ENCODE results near the gene KRT85.

Gene KRT85

DNA sequence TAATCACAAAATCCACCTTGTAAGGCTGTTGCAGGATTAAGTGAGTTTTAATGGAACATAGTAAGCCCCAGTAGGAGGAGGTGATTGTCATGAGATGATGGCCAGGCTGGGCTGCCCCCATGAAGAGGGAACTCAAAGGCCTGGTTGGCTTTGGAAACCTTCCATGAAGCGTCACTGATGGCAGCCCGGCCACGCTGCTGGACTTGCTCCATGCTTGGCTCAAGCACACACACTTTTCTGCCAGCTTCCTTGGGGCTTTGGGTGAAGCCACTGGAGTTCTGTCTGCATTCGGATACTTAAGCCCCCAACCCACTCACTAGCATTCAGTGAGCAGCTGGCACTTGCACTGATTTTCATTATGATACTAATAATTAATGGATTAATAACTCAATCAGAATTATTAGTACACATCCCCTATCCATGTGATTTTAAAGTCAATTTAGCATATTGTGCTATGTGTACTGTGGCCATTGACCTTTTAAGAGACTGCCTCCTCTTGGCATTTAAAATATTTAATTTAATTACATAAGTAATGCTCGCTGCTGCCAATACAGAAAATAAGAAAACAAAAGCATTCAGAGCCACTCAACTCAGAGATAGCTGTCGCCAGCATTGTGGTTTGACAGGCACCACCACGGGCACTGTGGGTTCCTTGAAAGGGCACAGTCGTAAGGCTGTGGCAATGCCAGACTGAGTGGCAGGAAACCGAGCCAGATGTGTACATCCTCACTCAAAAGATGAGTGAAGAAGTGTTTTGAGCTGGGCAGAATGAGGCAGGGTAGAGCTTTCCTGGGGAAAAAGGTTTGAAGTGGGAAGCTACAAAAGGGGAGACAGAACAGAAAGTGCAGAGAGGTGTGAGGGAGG, 15.9 kb downstream of the KRT85 start:
- TF ChIP-seq, protein P1, sequence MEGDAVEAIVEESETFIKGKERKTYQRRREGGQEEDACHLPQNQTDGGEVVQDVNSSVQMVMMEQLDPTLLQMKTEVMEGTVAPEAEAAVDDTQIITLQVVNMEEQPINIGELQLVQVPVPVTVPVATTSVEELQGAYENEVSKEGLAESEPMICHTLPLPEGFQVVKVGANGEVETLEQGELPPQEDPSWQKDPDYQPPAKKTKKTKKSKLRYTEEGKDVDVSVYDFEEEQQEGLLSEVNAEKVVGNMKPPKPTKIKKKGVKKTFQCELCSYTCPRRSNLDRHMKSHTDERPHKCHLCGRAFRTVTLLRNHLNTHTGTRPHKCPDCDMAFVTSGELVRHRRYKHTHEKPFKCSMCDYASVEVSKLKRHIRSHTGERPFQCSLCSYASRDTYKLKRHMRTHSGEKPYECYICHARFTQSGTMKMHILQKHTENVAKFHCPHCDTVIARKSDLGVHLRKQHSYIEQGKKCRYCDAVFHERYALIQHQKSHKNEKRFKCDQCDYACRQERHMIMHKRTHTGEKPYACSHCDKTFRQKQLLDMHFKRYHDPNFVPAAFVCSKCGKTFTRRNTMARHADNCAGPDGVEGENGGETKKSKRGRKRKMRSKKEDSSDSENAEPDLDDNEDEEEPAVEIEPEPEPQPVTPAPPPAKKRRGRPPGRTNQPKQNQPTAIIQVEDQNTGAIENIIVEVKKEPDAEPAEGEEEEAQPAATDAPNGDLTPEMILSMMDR (IDR thresholded peaks at IDR 0.05; ENCODE audit: control insufficient read depth, insufficient read depth, low read depth, low read length, missing control alignments) = no peak
- no peak overlapping the region for H3K4me3 ChIP-seq (ENCODE audit: control insufficient read depth, low read depth, low read length)
- DNase-seq (ENCODE audit: low read depth) = no peak

DNA sequence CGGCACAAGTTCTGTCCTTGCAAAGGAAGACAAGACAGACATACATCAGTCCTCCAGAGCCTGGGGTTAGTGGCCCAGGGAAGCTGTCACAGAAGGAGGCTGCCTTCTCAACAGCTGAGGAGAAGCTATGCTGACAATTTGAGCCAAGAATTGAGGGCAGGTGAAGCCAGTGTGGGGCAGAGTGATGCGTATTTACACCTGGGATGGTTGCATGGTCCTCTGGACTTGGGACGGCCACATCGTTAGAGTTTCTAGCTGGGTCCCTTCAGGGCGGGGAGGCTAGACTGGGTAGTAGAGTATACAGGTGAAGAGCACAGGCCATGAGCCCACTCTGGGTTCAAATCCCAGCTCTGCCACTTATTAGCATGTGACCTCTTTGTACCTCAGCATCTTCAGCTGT, 16.5 kb downstream of the KRT85 start:
- DNase-seq (ENCODE audit: low read depth) = no peak
- H3K4me3 ChIP-seq (ENCODE audit: control insufficient read depth, low read depth, low read length) = no peak overlapping the region
- TF ChIP-seq, protein P1 (IDR thresholded peaks at IDR 0.05; ENCODE audit: control insufficient read depth, insufficient read depth, low read depth, low read length, missing control alignments) = no peak

DNA sequence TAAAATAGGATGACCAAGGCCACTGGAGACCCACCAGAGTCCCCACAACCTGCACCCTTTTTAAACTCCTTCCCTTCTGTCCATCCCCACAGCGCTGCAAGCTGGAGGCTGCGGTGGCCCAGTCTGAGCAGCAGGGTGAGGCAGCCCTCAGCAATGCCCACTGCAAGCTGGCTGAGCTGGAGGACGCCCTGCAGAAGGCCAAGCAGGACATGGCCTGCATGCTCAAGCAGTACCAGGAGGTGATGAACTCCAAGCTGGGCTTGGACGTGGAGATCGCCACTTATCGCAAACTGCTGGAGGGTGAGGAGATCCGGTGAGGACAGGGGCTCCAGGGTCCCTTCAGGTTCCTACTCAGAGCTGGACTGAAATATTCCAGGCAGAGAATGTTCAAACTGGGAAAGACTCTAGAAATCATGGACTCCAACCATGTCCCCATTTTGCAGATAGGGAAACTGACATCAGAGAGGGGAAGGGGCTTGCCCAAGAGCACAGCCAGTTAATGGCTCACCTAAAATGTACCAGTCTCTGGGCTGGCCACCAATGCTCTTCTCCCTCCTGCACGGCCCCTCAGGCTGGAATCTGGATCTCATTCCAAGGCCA, 17.2 kb downstream of the KRT85 start:
- TF ChIP-seq, protein P1 (IDR thresholded peaks at IDR 0.05; ENCODE audit: control insufficient read depth, insufficient read depth, low read depth, low read length, missing control alignments) = no peak
- DNase-seq (ENCODE audit: low read depth) = no peak
- H3K4me3 ChIP-seq (ENCODE audit: control insufficient read depth, low read depth, low read length) = no peak overlapping the region

DNA sequence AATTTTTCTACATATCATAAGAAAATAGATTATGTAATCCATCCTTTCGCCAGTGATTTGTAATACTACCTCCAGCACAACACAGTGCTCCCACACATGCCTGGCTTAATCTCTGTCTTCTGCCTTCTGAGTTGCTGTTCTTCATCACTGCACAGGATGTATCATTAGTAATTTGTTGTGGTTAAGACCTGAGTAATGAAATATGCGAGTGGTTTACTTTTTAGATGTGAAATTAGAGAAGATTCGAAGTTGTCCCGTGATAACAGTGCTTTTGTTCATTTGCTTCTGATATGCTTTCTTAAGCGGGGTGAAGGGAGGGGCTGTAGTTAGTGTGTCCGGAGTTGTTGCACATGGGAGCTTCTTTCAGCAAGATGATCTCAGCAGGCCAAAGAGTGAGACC, 18.1 kb downstream of the KRT85 start:
- no peak for DNase-seq (ENCODE audit: low read depth)
- TF ChIP-seq, protein P1 (IDR thresholded peaks at IDR 0.05; ENCODE audit: control insufficient read depth, insufficient read depth, low read depth, low read length, missing control alignments) = no peak
- H3K4me3 ChIP-seq (ENCODE audit: control insufficient read depth, low read depth, low read length) = no peak overlapping the region

DNA sequence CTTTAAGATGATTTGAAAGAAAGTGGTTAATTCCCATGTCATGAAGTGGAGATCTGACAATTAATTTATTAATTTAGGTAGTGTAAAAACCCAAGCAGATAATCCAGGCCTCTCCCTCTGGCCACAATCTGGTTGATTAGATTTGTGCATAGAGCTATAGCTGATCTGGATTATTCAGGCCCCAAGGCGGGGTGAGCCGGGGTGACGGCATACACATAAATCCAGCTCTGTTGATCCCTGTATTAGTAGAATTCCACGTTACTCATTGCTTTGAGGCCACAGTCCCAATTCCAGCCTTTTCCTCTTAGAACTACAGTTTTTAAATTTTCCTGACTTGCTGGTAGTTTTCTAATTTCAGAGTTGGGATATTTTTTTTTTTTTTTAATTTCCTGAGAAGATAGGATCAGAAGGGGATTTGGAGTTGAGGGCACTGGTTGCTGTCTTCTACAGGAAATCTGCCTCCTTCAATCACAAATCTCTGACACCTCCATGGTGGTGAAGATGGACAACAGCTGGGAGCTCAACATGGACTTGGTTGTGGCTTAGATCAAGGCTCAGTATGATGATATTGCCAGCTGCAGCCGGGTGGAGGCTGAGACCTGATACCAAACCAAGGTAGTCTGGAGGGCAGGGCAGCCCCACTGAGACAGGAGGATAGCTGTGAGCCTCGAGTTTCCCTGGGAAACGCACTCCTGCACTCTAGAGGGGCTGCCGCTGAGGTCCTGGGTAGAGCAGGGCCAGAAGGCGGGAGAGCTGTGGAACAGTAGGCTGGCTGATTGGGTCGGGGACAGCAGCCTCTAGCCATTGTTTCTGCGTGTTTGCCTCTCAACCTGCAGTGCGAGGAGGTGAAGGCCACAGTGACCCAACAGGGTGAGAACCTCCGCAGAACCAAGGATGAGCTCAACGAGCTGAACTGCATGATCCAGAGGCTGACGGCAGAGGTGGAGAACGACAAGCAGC, 19.4 kb downstream of the KRT85 start:
- H3K4me3 ChIP-seq (ENCODE audit: control insufficient read depth, low read depth, low read length) = no peak overlapping the region
- DNase-seq (ENCODE audit: low read depth) = no peak
- TF ChIP-seq, protein P1 (IDR thresholded peaks at IDR 0.05; ENCODE audit: control insufficient read depth, insufficient read depth, low read depth, low read length, missing control alignments) = no peak

DNA sequence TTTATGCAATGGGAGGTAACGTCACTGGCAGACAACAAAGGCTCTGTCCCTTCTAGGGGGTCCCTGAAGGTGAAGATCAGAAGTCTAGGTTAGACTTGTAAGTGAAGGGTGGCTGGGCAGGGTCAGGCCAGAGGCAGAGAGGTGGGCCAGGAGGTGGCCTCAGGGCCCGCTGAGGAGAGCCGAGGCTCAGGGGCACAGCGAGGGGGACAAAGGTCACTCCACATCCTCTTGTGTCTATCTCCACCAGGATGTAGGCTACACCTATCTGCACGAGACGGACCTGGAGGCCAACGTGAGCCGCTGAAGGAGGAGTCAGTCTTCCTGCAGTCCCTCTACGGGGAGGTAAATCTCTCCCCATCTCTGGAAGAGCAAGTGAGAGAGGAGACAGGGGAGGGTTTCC, 20.3 kb downstream of the KRT85 start:
- TF ChIP-seq, protein P1 (IDR thresholded peaks at IDR 0.05; ENCODE audit: control insufficient read depth, insufficient read depth, low read depth, low read length, missing control alignments) = no peak
- no peak for DNase-seq (ENCODE audit: low read depth)
- H3K4me3 ChIP-seq (ENCODE audit: control insufficient read depth, low read depth, low read length) = no peak overlapping the region

Data from AG09309 (cell line).